ENCODE measurements around the gene STX1B. TPM values are rescaled to one million over a fixed set of nuclear protein-coding genes. Genes with fewer than 3 reads are reported as not detected.
"Not testable (repeated sequence)": the region's sequence is repeated elsewhere in the genome, so short reads cannot be mapped to it uniquely, and the experiment has no call there.

STX1B gene
- total RNA-seq, 1 donor from 2014 or later, result 1.6 TPM

DNA sequence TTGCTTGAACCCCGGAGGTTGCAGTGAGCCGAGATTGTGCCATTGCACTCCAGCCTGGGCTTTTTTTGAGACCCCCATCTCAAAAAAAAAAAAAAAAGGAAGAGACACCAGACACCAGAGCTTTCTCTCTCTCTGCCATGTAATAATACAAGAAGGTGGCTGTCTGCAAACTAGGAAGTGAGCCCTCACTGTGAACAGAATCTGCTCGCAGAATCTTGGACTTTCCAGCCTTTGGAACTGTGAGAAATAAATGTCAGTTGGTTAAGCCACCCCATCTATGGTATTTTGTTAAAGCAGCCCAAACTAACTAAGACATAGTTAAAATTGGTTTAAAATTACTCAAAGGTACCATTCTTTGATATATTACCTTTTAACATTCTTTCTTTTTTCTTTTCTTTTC is 10.1 kb upstream of the STX1B start:
- intact Hi-C loops (cut with DNase I), result no loop called here
- no peak for DNase-seq (ENCODE audit: low spot score)

DNA sequence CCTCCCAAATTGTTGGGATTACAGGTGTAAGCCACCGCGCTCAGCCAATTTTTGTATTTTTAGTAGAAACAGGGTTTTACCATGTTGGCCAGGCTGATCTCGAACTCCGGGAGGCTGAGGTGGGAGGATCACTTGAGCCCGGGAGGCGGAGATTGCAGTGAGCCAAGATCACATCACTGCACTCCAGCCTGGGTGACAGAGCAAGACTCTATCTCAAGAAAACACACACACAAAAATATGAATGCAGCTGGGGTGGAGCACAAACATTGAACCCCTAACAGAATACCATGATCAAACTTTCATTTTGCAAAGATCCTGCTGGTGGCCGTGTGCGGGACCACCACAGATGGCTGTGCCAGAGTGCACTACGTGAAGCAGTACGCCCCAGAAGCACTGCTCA is 7.3 kb upstream of the STX1B start:
- DNase-seq (ENCODE audit: low spot score); intact Hi-C loops (cut with DNase I): not testable (repeated sequence)

DNA sequence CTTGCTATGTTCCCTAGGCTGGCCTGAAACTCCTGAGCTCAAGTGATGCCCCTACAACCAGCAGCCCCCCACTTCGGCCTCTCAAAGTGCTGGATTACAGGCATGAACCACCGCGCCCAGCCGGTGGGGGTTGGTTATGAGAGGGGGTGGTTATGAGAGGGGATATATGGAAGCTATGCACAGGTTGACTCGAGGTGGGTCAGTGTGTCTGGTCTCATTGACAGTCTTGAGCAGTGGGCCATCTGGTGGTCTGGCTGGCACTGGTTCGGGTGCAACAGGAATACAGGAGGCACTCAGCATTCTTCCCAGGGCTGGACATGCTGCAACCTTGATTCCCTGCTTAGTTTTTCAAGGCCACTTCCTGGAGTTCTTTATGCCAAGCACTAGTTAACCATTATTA is 5.6 kb upstream of the STX1B start:
- intact Hi-C loops (cut with DNase I), result no loop called here

DNA sequence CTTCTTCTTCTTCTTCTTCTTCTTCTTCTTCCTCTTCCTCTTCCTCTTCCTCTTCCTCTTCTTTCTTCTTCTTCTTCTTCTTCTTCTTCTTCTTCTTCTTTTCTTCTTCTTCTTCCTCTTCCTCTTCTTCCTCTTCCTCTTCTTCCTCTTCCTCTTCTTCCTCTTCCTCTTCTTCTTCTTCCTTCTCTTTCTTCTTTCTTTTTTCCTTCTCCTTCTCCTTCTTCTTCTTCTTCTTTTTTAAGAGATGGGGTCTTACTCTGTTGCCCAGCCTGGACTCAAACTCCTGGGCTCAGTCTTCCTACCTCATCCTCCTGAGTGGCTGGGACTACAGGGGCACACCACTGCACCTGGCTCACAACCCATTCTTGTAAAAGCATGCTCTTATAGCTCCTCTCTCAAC is 2.9 kb upstream of the STX1B start:
- intact Hi-C loops (cut with DNase I); DNase-seq (ENCODE audit: low spot score): not testable (repeated sequence)

More for the DNA sequence above, 5.6 kb upstream of the STX1B start:
- DNase-seq (ENCODE audit: low spot score), result no peak

DNA sequence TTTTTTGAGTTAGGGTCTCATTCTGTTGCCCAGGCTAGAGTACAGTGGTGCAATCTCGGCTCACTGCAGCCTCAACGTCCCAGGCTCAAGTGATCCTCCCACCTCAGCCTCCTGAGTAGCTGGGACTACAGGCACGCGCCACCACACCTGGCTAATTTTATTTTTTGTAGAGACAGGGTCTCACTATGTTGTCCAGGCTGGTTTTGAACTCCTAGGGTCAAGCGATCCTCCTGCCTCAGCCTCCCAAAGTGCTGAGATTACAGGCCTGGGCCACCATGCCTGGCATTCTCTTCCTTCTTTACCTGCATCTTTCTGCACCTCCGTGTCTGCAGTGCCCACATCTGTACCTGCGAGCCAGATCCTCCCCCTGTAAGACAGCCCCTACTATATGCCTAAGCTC is 1.4 kb upstream of the STX1B start:
- DNase-seq (ENCODE audit: low spot score); intact Hi-C loops (cut with DNase I): not testable (repeated sequence)

DNA sequence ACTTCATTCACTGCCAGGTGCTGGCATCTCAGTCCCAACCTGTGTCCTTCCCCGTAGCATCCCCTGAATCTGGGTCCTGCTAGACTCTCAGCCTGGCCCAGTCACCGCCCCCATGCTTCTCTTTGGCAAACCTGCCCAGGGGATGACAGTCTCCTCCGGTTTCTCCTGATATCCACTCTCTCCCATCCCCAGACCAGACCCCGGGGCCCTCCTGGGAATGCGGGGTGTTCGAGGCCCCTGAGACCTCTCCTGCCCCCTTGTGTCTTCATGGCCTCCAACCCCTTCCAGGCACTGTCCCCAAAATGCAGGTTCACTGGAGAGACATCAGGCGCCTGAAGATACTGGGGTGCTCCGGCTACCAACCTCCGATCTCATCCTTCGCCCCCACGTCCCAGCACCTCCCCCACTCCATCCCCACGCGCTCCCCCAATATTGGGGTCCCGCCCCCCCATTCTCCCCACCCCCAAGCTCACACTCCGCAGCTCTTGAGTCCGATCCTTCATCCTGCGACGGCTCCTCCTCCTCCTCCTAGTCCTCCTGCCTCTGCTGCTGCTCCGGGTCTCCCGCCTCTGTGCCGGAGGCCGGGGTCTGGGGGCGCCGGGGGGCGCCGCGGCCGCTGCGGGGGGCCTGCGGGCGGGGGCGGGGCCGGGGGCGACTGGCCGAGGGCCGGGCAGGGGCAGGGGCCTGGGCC is 399 bp downstream of the STX1B start:
- intact Hi-C loops (cut with DNase I), result no loop called here
- DNase-seq (ENCODE audit: low spot score), result no peak

DNA sequence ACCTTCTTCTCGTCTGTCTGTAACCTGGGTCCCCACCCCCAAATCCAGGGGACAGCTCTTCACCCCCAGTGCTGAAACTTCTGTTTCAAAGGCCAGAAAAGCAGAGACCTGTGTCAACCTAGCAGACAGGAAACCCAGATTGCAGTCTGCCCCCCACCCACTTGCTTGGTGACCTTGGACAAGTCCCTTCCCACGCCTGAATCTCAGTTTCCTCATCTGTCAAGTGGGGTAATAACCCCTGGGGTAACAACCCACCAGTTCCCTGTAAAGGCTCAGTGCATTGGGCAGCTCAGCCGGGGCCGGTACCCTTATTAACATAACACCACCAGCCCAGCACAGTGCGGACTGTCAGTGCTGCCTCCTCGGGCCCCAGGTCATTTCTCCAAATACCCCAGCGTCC is 1.3 kb downstream of the STX1B start:
- intact Hi-C loops (cut with DNase I), result no loop called here
- no peak for DNase-seq (ENCODE audit: low spot score)

DNA sequence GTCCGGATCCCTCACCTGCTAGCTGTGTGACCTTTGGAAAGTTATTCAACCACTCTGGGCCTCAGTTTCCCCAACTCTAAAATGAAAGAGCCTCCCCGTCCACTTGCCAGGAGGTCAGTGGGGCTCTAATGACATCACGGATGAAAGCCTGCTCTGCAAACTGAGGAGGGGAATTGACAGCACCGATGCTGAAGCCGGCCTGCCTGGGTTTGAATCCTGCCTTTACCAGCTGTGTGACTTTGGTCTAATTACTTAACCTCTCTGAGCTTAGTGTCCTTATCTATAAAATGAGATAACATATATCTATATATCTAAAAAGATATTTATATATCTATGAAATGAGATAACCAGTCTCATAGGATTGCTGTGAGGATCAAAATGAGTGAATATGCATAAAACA is 1.9 kb downstream of the STX1B start:
- DNase-seq (ENCODE audit: low spot score), result no peak
- intact Hi-C loops (cut with DNase I), result no loop called here

DNA sequence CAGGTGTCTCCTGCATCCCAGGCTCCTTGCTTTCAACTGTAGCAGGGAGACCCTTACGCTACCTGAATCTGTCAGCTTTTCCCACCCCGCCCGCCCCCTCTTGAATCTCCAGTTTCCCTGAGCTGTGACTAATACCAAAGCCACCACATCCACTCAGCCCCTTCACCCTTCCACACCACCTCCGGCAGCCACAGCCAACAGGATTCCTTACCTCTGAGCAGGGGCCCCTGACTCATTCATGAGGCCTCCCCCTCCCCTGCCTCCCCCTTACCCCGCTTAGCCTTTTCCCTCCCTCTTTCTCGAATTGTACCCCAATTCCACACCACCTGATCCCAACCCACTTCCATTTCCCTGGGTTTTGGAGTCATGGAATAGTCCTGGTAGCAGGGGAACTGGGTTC is 2.3 kb downstream of the STX1B start:
- no peak for DNase-seq (ENCODE audit: low spot score)
- intact Hi-C loops (cut with DNase I), result no loop called here

DNA sequence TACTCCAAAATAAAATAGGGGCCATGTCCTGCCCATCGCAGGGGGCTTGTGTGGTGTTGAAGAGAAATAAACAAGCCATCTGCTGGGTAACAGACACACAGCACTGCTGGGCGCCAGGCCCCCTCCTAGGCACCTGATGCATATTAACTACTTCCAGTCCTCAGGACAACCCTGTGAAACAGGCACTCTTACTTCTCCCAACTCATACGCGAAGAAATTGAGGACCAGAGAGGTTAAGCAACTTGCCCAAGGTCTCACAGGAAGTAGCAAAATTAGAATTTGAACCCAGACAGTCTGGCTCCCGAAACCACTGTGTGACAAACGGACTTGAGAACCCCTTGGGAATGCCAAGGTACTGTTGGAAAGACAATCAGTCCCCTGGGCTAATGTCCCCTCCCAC is 2.8 kb downstream of the STX1B start:
- intact Hi-C loops (cut with DNase I), result no loop called here
- no peak for DNase-seq (ENCODE audit: low spot score)

DNA sequence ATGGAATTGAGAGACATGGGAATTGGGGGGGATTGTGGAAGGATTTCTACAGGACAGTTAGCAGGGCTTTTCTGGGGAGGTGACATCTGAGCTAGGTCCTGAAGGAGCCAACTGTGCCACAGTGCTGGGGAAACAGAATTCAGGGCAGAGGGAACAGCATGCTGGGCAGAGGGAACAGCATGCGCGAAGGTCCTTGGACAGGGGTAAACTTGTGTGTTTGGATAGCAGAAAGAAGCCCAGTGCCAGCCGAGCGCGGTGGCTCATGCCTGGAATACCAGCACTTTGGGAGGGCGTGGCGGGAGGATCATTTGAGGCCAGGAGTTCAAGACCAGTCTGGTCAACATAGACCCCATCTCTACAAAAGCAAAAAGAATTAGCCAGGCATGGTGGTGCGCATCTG is 3.8 kb downstream of the STX1B start:
- DNase-seq (ENCODE audit: low spot score), result no peak
- intact Hi-C loops (cut with DNase I), result no loop called here

DNA sequence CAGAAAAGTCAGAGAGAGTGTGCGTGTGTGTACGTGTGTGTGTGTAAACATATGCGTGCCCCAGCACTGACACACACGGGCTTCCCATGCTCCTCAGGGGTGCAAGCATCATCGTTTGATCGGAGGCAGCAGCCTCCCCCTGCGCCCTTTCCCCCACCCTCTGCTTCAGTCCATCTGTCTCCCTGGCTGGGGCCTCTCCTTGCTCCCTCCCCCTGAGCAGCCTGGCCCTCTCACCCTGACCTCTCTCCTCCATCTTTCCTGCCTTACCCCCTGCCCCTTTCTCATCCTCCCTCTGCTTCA is 4.4 kb downstream of the STX1B start:
- intact Hi-C loops (cut with DNase I), result no loop called here
- no peak for DNase-seq (ENCODE audit: low spot score)

DNA sequence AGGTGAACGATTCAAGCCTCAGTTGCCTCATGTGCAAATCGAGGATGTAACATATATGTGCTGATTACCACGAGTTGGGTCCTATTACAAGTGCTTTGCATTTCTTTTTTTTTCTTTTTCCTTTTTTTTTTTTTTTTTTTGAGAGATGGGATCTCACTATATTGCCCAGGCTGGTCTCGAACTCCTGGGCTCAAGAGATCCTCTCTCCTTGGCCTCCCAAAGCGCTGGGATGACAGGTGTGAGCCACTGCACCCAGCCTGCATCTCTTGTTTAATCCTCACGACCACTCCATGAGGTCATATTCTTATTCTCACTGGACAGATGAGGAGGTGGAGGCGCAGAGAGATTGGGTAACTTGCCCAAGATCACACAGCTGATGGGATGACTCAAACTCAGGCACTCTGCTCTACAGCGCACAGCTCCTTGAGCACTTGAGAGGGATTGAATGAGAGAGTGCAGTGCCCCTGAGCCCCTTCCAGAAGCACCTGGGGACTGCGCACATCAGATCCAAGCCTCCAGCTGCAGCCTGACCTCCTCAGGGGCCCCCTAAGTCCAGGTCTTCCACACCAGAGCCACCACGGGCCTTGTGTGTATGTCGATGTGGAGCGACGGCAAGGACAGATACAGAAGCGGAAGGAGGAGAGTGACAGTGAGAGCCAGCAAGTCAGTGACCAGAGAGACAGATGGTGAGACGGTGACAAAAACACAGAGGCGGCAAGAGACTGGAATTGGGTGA is 4.9 kb downstream of the STX1B start:
- intact Hi-C loops (cut with DNase I), result no loop called here
- no peak for DNase-seq (ENCODE audit: low spot score)

DNA sequence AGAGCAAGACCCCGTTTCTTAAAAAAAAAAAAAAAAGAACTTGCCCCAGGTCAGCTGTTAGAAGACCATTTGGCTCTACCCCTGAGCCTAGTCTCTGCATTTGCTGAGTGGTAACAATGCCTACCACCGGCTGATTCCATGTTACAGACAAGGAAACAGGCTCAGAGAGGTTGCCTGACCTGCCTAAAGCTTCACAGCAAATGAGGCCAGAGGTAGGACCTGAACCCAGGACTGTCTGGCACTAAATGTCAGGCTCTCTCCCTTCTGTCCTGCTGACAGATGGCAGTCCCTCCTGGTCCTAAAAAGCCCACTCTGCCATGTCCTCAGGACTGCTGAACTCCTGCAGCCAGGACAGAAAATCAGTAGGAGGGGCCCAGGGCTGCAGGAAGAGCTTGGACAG is 5.8 kb downstream of the STX1B start:
- intact Hi-C loops (cut with DNase I), result no loop called here
- no peak for DNase-seq (ENCODE audit: low spot score)

DNA sequence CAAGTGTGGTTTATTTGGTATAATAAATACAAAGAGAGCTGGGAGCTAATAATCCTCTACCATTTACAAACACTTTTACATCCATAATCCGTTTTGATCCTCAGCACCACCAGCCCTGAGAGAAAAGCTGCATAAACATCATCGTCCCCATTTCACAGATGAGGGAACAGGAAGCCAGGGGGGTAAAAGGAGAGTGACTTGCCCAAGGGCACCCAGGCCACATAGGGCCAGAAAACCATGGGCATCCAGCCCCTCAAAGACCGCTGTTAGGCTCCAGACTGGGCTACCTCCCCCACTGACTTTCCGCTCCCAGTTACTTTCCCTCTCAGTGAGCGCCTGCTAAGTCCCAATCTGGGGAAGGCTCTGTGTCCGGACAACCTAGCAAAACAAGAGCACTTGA is 6.7 kb downstream of the STX1B start:
- DNase-seq (ENCODE audit: low spot score), result no peak
- intact Hi-C loops (cut with DNase I), result no loop called here

DNA sequence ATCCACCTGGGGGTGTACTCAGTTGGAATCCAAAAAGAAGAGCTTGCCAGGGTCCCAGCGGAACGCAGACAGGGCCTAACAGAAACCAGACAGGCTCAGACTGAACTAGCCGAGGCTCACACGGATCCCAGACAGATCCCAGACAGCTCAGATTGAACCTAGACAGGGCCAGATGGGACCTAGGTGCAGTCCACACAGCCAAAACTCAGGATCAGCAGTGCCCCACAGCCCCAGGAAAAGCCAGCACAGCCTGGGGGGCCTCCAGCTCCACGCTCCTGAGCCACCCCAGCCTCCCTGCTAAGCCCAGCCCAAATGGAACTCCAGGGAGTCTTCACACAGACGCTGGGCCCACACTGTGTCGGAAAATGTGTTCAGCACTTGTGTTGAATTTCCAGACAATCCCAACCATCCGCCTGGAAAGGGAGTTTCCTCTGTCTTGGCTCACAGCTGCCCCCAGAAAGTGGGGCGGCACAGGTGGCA is 7.5 kb downstream of the STX1B start:
- DNase-seq (ENCODE audit: low spot score), result no peak
- intact Hi-C loops (cut with DNase I), result no loop called here

DNA sequence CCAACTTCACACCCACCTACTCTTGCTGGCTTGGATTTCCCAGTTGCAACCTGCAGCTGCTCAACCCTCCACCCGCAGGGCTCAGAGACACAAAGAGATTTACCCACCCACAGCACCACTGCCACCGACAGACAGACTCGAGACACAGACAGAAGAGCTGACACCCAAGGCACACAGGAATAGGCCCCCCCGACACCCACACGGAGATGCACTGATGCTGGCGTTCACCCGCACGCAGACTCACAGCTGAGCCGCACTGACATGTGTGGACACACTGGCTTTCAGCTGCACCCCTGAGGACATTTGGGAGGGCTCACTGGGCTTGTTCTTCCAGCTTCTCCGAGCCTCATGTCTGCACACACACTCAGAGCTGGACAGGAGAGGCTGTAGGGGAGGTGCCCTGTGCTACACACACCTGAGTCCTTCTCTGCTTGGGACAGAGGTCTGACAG is 8.2 kb downstream of the STX1B start:
- DNase-seq (ENCODE audit: low spot score), result no peak
- intact Hi-C loops (cut with DNase I), result no loop called here

DNA sequence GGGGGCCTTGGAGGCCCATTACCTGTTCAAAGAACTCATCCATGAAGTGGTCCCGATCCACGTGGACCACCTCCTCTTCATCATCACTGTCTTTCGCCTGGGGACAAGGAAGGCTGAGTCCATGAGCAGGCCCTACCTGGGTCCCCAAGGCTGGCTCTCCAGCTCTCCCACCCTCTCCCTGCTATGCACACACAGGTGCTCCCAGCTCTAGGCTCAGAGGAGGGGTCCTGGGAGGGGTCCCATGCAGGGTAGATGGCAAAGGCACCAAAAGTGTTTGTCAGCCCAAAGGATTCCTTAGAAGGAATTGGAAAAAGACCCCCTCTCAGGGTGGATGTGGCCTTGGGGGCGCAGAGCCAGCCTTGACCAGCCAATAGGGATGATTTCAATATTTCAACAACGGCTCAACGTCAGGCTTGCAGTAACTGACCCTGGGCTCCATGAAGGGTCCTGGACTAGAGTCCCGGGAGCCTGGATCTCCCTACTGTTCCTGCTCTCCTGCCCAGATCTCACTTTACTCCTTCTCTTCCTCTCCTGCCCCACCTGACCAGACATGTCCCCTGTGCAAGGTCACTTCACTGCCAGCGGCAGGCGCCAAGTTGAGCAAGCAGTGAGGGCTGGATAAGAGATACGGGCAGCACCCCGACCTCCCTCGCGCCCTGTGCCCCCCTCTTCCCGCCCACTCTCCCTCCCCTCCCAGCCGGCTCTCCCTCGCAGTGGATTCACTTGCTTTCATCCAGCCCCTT is 8.8 kb downstream of the STX1B start:
- intact Hi-C loops (cut with DNase I), result no loop called here

DNA sequence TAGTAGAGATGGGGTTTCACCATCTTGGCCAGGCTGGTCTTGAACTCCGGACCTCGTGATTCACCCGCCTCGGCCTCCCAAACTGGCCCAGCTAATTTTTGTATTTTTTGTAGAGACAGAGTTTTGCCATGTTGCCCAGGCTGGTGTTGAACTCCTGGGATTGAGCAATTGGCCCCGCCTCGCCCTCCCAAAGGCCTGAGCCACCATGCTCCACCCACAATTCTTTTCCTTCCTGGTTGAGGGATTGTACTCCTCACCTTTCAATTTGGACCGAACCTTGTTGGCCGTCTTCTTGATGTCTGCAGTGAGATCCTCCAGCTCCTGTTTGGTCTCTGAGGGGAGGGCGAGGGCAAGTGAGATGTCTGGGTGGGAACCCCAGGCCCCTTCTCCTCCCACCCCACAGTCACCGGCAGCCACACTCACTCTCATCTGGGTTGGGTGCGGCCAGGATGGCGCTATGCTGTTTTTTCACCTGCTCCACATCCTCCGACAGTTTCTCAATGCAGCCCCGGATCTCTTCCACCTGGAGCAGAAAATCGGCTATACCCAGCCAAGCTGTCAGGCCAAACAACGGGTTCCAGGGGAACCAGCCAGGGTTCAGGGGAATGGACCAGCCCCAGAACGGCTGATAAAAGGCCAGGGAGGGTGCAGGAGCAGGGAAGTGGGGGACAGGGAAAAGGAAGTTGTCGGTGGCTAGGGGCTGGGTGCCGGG is 9.6 kb downstream of the STX1B start:
- intact Hi-C loops (cut with DNase I), result no loop called here
- no peak for DNase-seq (ENCODE audit: low spot score)

More for the DNA sequence above, 8.8 kb downstream of the STX1B start:
- DNase-seq (ENCODE audit: low spot score), result no peak

Data from cardiac septum (tissue), 1 donor.